ENCODE measurements around the gene NT5C2. TPM values are rescaled to one million over a fixed set of nuclear protein-coding genes. Genes with fewer than 3 reads are reported as not detected.
"Not testable (repeated sequence)": the region's sequence is repeated elsewhere in the genome, so short reads cannot be mapped to it uniquely, and the experiment has no call there.

The NT5C2 gene
- polyA plus RNA-seq, 1 donor from 2014 or later: 50.1 TPM

- not testable (repeated sequence) for H3K27me3 Mint-ChIP-seq, H3K36me3 Mint-ChIP-seq, H3K4me3 Mint-ChIP-seq, H3K4me1 Mint-ChIP-seq
- Mint-ChIP-seq H3K27ac (peak overlapping the region in 1 of 3 donors; percentile 10), H3K9me3 (peaks cover 9 to 24% (median 11%) of the 10 kb centered on the region in 3 donors)
These were observed 14.6 kb upstream of the NT5C2 start for GRCh38 chr10:103207643-103208042.

GRCh38 chr10:103207141-103207540, 14.1 kb upstream of the NT5C2 start:
- H3K4me3 Mint-ChIP-seq: no peak overlapping the region
- H3K4me1 Mint-ChIP-seq: no peaks in the 10 kb centered on the region
- peaks cover 6% of the 10 kb centered on the region for H3K36me3 Mint-ChIP-seq
- H3K9me3 Mint-ChIP-seq: peaks cover 7 to 19% (median 10%) of the 10 kb centered on the region in 3 donors
- H3K27me3 Mint-ChIP-seq: peaks cover 4% of the 10 kb centered on the region
- no peak overlapping the region for H3K27ac Mint-ChIP-seq

GRCh38 chr10:103206715-103207114, 13.6 kb upstream of the NT5C2 start:
- not testable (repeated sequence) for H3K4me1 Mint-ChIP-seq, H3K36me3 Mint-ChIP-seq, H3K27me3 Mint-ChIP-seq
- H3K9me3 Mint-ChIP-seq: peaks cover 4 to 15% (median 5%) of the 10 kb centered on the region in 3 donors
- H3K4me3 Mint-ChIP-seq: peak overlapping the region in 1 of 4 donors; percentile 23
- peak overlapping the region in 1 of 3 donors; percentile 40 for H3K27ac Mint-ChIP-seq

- H3K9me3 Mint-ChIP-seq: peaks cover 4 to 13% (median 4%) of the 10 kb centered on the region in 3 donors
- H3K27ac Mint-ChIP-seq, H3K27me3 Mint-ChIP-seq, H3K4me1 Mint-ChIP-seq, H3K4me3 Mint-ChIP-seq, H3K36me3 Mint-ChIP-seq: not testable (repeated sequence)
These were observed 12.3 kb upstream of the NT5C2 start for GRCh38 chr10:103205401-103205800.

- no peak overlapping the region for H3K4me3 Mint-ChIP-seq
- H3K36me3 Mint-ChIP-seq: peaks cover 6% of the 10 kb centered on the region
- H3K4me1 Mint-ChIP-seq: no peaks in the 10 kb centered on the region
- H3K9me3 Mint-ChIP-seq: peaks cover 4 to 13% (median 4%) of the 10 kb centered on the region in 3 donors
- H3K27ac Mint-ChIP-seq: no peak overlapping the region
- peaks cover 4% of the 10 kb centered on the region for H3K27me3 Mint-ChIP-seq
These were observed 11.5 kb upstream of the NT5C2 start for GRCh38 chr10:103204353-103205255.

GRCh38 chr10:103203466-103203865, 10.4 kb upstream of the NT5C2 start:
- Mint-ChIP-seq H3K4me3 (no peak overlapping the region), H3K9me3 (peaks cover 4 to 13% (median 4%) of the 10 kb centered on the region in 3 donors), H3K4me1 (no peaks in the 10 kb centered on the region), H3K36me3 (peaks cover 6% of the 10 kb centered on the region), H3K27ac (no peak overlapping the region), H3K27me3 (peaks cover 4% of the 10 kb centered on the region)

- Mint-ChIP-seq H3K36me3 (peaks cover 6% of the 10 kb centered on the region), H3K27ac (no peak overlapping the region), H3K9me3 (peaks cover 4 to 13% (median 4%) of the 10 kb centered on the region in 3 donors), H3K4me3 (no peak overlapping the region), H3K27me3 (peaks cover 4% of the 10 kb centered on the region), H3K4me1 (no peaks in the 10 kb centered on the region)
These were observed 9.2 kb upstream of the NT5C2 start for GRCh38 chr10:103202319-103202718.

GRCh38 chr10:103199488-103199887, 6.4 kb upstream of the NT5C2 start:
- Mint-ChIP-seq H3K36me3 (no peaks in the 10 kb centered on the region), H3K27me3 (peaks cover 1% of the 10 kb centered on the region), H3K4me1 (peaks cover 0 to 3% (median 1%) of the 10 kb centered on the region in 3 donors), H3K27ac (no peak overlapping the region), H3K4me3 (peak overlapping the region in 1 of 4 donors; percentile 64), H3K9me3 (no peaks in the 10 kb centered on the region)

- Mint-ChIP-seq H3K36me3 (no peaks in the 10 kb centered on the region), H3K9me3 (no peaks in the 10 kb centered on the region), H3K27ac (no peak overlapping the region), H3K27me3 (peaks cover 1% of the 10 kb centered on the region), H3K4me1 (peaks cover 6 to 7% (median 7%) of the 10 kb centered on the region in 3 donors), H3K4me3 (no peak overlapping the region)
These were observed 5.6 kb upstream of the NT5C2 start for GRCh38 chr10:103198648-103199047.

GRCh38 chr10:103197903-103198302, 4.8 kb upstream of the NT5C2 start:
- H3K4me1 Mint-ChIP-seq: peaks cover 8 to 11% (median 9%) of the 10 kb centered on the region in 3 donors
- H3K4me3 Mint-ChIP-seq: no peak overlapping the region
- no peak overlapping the region for H3K27ac Mint-ChIP-seq
- H3K9me3 Mint-ChIP-seq: no peaks in the 10 kb centered on the region
- H3K36me3 Mint-ChIP-seq: no peaks in the 10 kb centered on the region
- peaks cover 1% of the 10 kb centered on the region for H3K27me3 Mint-ChIP-seq

GRCh38 chr10:103197174-103197573, 4.1 kb upstream of the NT5C2 start:
- Mint-ChIP-seq H3K27ac (no peak overlapping the region), H3K4me1 (peaks cover 11 to 14% (median 14%) of the 10 kb centered on the region in 3 donors), H3K4me3 (no peak overlapping the region), H3K36me3 (no peaks in the 10 kb centered on the region), H3K27me3 (peaks cover 1% of the 10 kb centered on the region), H3K9me3 (no peaks in the 10 kb centered on the region)

GRCh38 chr10:103196516-103196915, 3.4 kb upstream of the NT5C2 start:
- Mint-ChIP-seq H3K4me3 (no peak overlapping the region), H3K27ac (no peak overlapping the region), H3K4me1 (peaks cover 16 to 20% (median 20%) of the 10 kb centered on the region in 3 donors), H3K9me3 (no peaks in the 10 kb centered on the region), H3K27me3 (peaks cover 1% of the 10 kb centered on the region), H3K36me3 (peaks cover 4% of the 10 kb centered on the region)

- peaks cover 1% of the 10 kb centered on the region for H3K27me3 Mint-ChIP-seq
- peaks cover 27 to 30% (median 27%) of the 10 kb centered on the region in 3 donors for H3K4me1 Mint-ChIP-seq
- H3K36me3 Mint-ChIP-seq: peaks cover 4% of the 10 kb centered on the region
- no peaks in the 10 kb centered on the region for H3K9me3 Mint-ChIP-seq
- H3K4me3 Mint-ChIP-seq: peak overlapping the region; percentile 89 to 98 (median 94)
- H3K27ac Mint-ChIP-seq: peak overlapping the region; percentile 0 to 88 (median 86)
These were observed 903 bp upstream of the NT5C2 start for GRCh38 chr10:103193820-103194529.

GRCh38 chr10:103192451-103193106, 493 bp downstream of the NT5C2 start:
- Mint-ChIP-seq H3K4me3 (peak overlapping the region; percentile 89 to 100 (median 99)), H3K36me3 (peaks cover 6% of the 10 kb centered on the region), H3K4me1 (peaks cover 30 to 37% (median 32%) of the 10 kb centered on the region in 3 donors), H3K27ac (peak overlapping the region; percentile 96 to 100 (median 98)), H3K27me3 (no peaks in the 10 kb centered on the region), H3K9me3 (no peaks in the 10 kb centered on the region)

- peaks cover 30 to 37% (median 32%) of the 10 kb centered on the region in 3 donors for H3K4me1 Mint-ChIP-seq
- H3K27me3 Mint-ChIP-seq: no peaks in the 10 kb centered on the region
- no peaks in the 10 kb centered on the region for H3K9me3 Mint-ChIP-seq
- H3K27ac Mint-ChIP-seq: peak overlapping the region; percentile 96 to 100 (median 98)
- peak overlapping the region; percentile 89 to 100 (median 99) for H3K4me3 Mint-ChIP-seq
- H3K36me3 Mint-ChIP-seq: peaks cover 6% of the 10 kb centered on the region
These were observed 1.0 kb downstream of the NT5C2 start for GRCh38 chr10:103192089-103192450.

Measured in IgD-negative memory B cell (primary cell).